Tibial nerve (tissue), 4 donors: ENCODE measurements around the gene SDK1. TPM values are rescaled to one million over a fixed set of nuclear protein-coding genes. Genes with fewer than 3 reads are reported as not detected.
A peak's percentile ranks its signal among the peaks of the same experiment; 100 is the strongest.

Experiments used
- DNase-seq, 2 donors: peaks; one replicate each; pipeline ENCODE4 v3.0.0-alpha.2; 2019; ENCODE audit warnings: low spot score in 2 of 2
- H3K27ac ChIP-seq, 4 donors: fragments of 200-600 bp; sonication (generic) in 3 of 4; one replicate each; pipeline ENCODE4 v1.5.1; 2017 to 2019; ENCODE audit warnings: mild to moderate bottlenecking in 1 of 4
- H3K27me3 ChIP-seq, 2 donors: fragments of 200-600 bp; sonication (generic) in 1 of 2; one replicate each; pipeline versions ENCODE4 v1.5.1 to v1.6.0; 2017 to 2019
- H3K36me3 ChIP-seq, 3 donors: fragments of 200-600 bp; sonication (generic); one replicate each; pipeline ENCODE4 v1.5.1; 2018 to 2019
- H3K4me1 ChIP-seq, 4 donors: fragments of 200-600 bp; sonication (generic) in 3 of 4; one replicate each; pipeline ENCODE4 v1.5.1; 2017 to 2019
- H3K4me3 ChIP-seq, 4 donors: fragments of 200-600 bp; sonication (generic) in 3 of 4; one replicate each; pipeline ENCODE4 v1.5.1; 2017 to 2019; ENCODE audit warnings: mild to moderate bottlenecking in 1 of 4, moderate library complexity in 1 of 4
- H3K9me3 ChIP-seq, 4 donors: fragments of 200-600 bp; sonication (generic) in 3 of 4; one replicate each; pipeline ENCODE4 v1.5.1; 2017 to 2019
- CTCF ChIP-seq, 5 experiments: fragments of 200-600 bp in 3 of 5; fragments of 450-650 bp in 2 of 5; sonication (generic) in 3 of 5; IDR thresholded peaks; one replicate each; pipeline ENCODE4 v1.5.1; 2016 to 2019; ENCODE audit warnings: antibody characterized with exemption in 5 of 5, mild to moderate bottlenecking in 3 of 5, moderate library complexity in 2 of 5
- EP300 ChIP-seq, 2 donors: sonication (generic); formaldehyde crosslinking; IDR thresholded peaks; one replicate each; pipeline ENCODE4 v1.6.1; 2017; ENCODE audit warnings: antibody characterized with exemption in 2 of 2, mild to moderate bottlenecking in 1 of 2
- POLR2A ChIP-seq, 2 donors: fragments of 450-650 bp; IDR thresholded peaks; one replicate each; pipeline ENCODE4 v1.6.1; 2017; ENCODE audit warnings: antibody characterized with exemption in 2 of 2, mild to moderate bottlenecking in 2 of 2, moderate library complexity in 2 of 2
- WGBS, 2 donors: methylation state at CpG; one replicate each; pipeline ENCODE4 v1.1.5; 2018; 5-methylcytosine and 5-hydroxymethylcytosine counted together
- total RNA-seq, 4 donors: library from RNA; depleted of rRNA; stranded (reverse); fragments of >200 nt; gene quantifications; one replicate each; pipeline ENCODE4 v1.1.0, GENCODE V29; 2016

The SDK1 gene
- total RNA-seq, 4 donors from 2014 or later: 8.2 to 16.2 (median 12.9) TPM

GRCh38 chr7:3558400-3558799, 257.3 kb downstream of the SDK1 start:
- H3K4me3 ChIP-seq: no peak overlapping the region
- no peak overlapping the region for H3K27ac ChIP-seq
- no peaks in the 10 kb centered on the region for H3K27me3 ChIP-seq
- H3K36me3 ChIP-seq: no peaks in the 10 kb centered on the region
- DNase-seq: no peak
- peaks cover 0 to 12% (median 2%) of the 10 kb centered on the region in 4 donors for H3K9me3 ChIP-seq
- TF ChIP-seq EP300 (IDR thresholded peaks at IDR 0.05) (no peak), CTCF (IDR thresholded peaks at IDR 0.05) (no peak), POLR2A (IDR thresholded peaks at IDR 0.05) (no peak)
- H3K4me1 ChIP-seq: peaks cover 0 to 21% (median 0%) of the 10 kb centered on the region in 4 donors
- 20 to 42% methylated on average over 2 of the region's 2 CpGs for WGBS, 2 donors

GRCh38 chr7:3559278-3559677, 258.2 kb downstream of the SDK1 start:
- Histone ChIP-seq H3K36me3 (no peaks in the 10 kb centered on the region), H3K4me1 (peaks cover 0 to 21% (median 0%) of the 10 kb centered on the region in 4 donors), H3K27ac (no peak overlapping the region), H3K27me3 (no peaks in the 10 kb centered on the region), H3K9me3 (peaks cover 0 to 12% (median 2%) of the 10 kb centered on the region in 4 donors), H3K4me3 (no peak overlapping the region)
- DNase-seq: peak in 1 of 2 donors; percentile 75
- TF ChIP-seq POLR2A (IDR thresholded peaks at IDR 0.05) (no peak), CTCF (IDR thresholded peaks at IDR 0.05) (no peak), EP300 (IDR thresholded peaks at IDR 0.05) (peak in 1 of 2 donors; percentile 66)
- WGBS, 2 donors: 21 to 23% methylated on average over 3 of the region's 3 CpGs

GRCh38 chr7:3560495-3560894, 259.4 kb downstream of the SDK1 start:
- TF ChIP-seq EP300 (IDR thresholded peaks at IDR 0.05) (no peak), CTCF (IDR thresholded peaks at IDR 0.05) (no peak), POLR2A (IDR thresholded peaks at IDR 0.05) (no peak)
- 85 to 88% methylated on average over 6 of the region's 6 CpGs for WGBS, 2 donors

GRCh38 chr7:3561932-3562331, 260.9 kb downstream of the SDK1 start:
- WGBS, 2 donors: 69 to 72% methylated on average over 5 of the region's 5 CpGs

More at GRCh38 chr7:3560495-3560894, 259.4 kb downstream of the SDK1 start:
- peaks cover 0 to 21% (median 0%) of the 10 kb centered on the region in 4 donors for H3K4me1 ChIP-seq
- DNase-seq: no peak
- peaks cover 0 to 5% (median 0%) of the 10 kb centered on the region in 4 donors for H3K9me3 ChIP-seq
- no peak overlapping the region for H3K4me3 ChIP-seq
- no peaks in the 10 kb centered on the region for H3K36me3 ChIP-seq
- H3K27me3 ChIP-seq: no peaks in the 10 kb centered on the region
- H3K27ac ChIP-seq: no peak overlapping the region

More at GRCh38 chr7:3561932-3562331, 260.9 kb downstream of the SDK1 start:
- peaks cover 0 to 5% (median 0%) of the 10 kb centered on the region in 4 donors for H3K9me3 ChIP-seq
- no peak overlapping the region for H3K4me3 ChIP-seq
- no peaks in the 10 kb centered on the region for H3K36me3 ChIP-seq
- H3K27ac ChIP-seq: no peak overlapping the region
- no peak for TF ChIP-seq EP300 (IDR thresholded peaks at IDR 0.05)
- TF ChIP-seq CTCF (IDR thresholded peaks at IDR 0.05): no peak
- no peak for TF ChIP-seq POLR2A (IDR thresholded peaks at IDR 0.05)
- no peak for DNase-seq
- H3K27me3 ChIP-seq: no peaks in the 10 kb centered on the region
- peaks cover 0 to 21% (median 0%) of the 10 kb centered on the region in 4 donors for H3K4me1 ChIP-seq
